ENCODE measurements around the gene OR52K1.

DNA sequence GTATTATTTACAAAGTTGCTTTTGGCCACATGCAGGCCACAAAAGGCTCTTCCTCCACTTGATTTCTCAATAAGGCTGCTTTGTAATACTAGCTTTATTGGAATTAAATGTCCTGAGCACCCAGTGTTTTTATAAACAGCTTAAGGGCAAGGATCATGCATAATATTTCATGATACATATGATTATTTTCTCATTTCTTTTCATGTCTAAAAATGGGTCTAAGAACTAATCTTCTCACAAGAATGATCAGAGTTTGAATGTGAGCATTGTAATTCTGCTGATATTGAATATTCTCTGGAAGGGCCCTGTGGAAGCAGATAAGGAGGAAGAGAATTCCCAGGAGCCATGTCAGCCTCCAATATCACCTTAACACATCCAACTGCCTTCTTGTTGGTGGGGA is 33.5 kb upstream of the OR52K1 start, which contains the start of gene OR52K2:
- TF ChIP-seq, protein P1, sequence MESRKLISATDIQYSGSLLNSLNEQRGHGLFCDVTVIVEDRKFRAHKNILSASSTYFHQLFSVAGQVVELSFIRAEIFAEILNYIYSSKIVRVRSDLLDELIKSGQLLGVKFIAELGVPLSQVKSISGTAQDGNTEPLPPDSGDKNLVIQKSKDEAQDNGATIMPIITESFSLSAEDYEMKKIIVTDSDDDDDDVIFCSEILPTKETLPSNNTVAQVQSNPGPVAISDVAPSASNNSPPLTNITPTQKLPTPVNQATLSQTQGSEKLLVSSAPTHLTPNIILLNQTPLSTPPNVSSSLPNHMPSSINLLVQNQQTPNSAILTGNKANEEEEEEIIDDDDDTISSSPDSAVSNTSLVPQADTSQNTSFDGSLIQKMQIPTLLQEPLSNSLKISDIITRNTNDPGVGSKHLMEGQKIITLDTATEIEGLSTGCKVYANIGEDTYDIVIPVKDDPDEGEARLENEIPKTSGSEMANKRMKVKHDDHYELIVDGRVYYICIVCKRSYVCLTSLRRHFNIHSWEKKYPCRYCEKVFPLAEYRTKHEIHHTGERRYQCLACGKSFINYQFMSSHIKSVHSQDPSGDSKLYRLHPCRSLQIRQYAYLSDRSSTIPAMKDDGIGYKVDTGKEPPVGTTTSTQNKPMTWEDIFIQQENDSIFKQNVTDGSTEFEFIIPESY (IDR thresholded peaks at IDR 0.05; ENCODE audit: extremely low read depth, insufficient replicate concordance, low read length), result no peak
- no peak for TF ChIP-seq EZH2phosphoT487 (IDR thresholded peaks at IDR 0.05; ENCODE audit: borderline replicate concordance)
- TF ChIP-seq, protein P2, sequence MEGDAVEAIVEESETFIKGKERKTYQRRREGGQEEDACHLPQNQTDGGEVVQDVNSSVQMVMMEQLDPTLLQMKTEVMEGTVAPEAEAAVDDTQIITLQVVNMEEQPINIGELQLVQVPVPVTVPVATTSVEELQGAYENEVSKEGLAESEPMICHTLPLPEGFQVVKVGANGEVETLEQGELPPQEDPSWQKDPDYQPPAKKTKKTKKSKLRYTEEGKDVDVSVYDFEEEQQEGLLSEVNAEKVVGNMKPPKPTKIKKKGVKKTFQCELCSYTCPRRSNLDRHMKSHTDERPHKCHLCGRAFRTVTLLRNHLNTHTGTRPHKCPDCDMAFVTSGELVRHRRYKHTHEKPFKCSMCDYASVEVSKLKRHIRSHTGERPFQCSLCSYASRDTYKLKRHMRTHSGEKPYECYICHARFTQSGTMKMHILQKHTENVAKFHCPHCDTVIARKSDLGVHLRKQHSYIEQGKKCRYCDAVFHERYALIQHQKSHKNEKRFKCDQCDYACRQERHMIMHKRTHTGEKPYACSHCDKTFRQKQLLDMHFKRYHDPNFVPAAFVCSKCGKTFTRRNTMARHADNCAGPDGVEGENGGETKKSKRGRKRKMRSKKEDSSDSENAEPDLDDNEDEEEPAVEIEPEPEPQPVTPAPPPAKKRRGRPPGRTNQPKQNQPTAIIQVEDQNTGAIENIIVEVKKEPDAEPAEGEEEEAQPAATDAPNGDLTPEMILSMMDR (IDR thresholded peaks at IDR 0.05 in 2 of 3, conservative IDR thresholded peaks at IDR 0.05 in 1 of 3; ENCODE audit: borderline replicate concordance in 1 of 3, insufficient read depth in 1 of 3, low read depth in 2 of 3, low read length in 2 of 3), result no peak

All from HCT116 (cell line).